Measurements from ENCODE around the gene AVPR2.

AVPR2 gene

DNA sequence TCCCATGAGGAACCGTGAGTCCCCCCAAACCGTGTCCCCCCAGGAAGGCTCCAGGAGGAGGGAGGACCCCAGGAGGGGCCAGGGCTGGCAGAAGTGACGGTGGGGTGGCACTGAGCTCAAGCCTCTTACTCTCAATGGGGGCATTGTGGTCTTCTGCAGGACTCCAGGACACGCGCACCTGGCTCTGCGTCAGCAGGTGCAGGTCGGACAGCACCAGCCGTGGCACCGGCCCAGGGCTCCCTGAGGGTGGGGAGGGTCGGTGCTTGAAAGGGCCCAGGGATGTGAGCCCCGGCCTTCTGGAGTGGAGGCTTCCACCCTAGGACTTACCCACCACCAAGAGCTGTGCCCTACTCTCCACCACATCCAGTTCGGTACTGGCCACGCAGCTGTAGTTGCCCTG lies 36.8 kb upstream of the AVPR2 start:
- Histone ChIP-seq H3K4me1 (ENCODE audit: insufficient read depth, low read length) (no peaks in the 10 kb centered on the region), H3K79me2 (ENCODE audit: insufficient read depth, low read length) (no peaks in the 10 kb centered on the region), H3K36me3 (ENCODE audit: insufficient read depth, low read length) (no peaks in the 10 kb centered on the region), H3K27ac (ENCODE audit: low read length) (no peak overlapping the region), H3K9me3 (ENCODE audit: insufficient read depth, low read length, severe bottlenecking) (no peaks in the 10 kb centered on the region), H3K9ac (ENCODE audit: low read depth, low read length) (no peak overlapping the region), H3K4me3 (ENCODE audit: low read depth in 1 of 2, low read length in 2 of 2) (no peak overlapping the region), H2AFZ (ENCODE audit: low read depth, low read length) (no peak overlapping the region), H4K20me1 (ENCODE audit: insufficient read depth, low read length) (no peaks in the 10 kb centered on the region), H3K4me2 (ENCODE audit: insufficient read depth, low read length) (no peak overlapping the region), H3K27me3 (ENCODE audit: insufficient read depth, low read length, poor library complexity) (no peaks in the 10 kb centered on the region)
- ATAC-seq (ENCODE audit: insufficient read depth, low read depth) (no peak), DNase-seq (no peak)
- TF ChIP-seq, protein P1, sequence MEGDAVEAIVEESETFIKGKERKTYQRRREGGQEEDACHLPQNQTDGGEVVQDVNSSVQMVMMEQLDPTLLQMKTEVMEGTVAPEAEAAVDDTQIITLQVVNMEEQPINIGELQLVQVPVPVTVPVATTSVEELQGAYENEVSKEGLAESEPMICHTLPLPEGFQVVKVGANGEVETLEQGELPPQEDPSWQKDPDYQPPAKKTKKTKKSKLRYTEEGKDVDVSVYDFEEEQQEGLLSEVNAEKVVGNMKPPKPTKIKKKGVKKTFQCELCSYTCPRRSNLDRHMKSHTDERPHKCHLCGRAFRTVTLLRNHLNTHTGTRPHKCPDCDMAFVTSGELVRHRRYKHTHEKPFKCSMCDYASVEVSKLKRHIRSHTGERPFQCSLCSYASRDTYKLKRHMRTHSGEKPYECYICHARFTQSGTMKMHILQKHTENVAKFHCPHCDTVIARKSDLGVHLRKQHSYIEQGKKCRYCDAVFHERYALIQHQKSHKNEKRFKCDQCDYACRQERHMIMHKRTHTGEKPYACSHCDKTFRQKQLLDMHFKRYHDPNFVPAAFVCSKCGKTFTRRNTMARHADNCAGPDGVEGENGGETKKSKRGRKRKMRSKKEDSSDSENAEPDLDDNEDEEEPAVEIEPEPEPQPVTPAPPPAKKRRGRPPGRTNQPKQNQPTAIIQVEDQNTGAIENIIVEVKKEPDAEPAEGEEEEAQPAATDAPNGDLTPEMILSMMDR (IDR thresholded peaks at IDR 0.05; ENCODE audit: borderline replicate concordance, extremely low read depth, low read length, poor library complexity, severe bottlenecking) = no peak
- TF ChIP-seq EZH2 (IDR thresholded peaks at IDR 0.05; ENCODE audit: borderline replicate concordance, low read depth, low read length, severe bottlenecking) = no peak

DNA sequence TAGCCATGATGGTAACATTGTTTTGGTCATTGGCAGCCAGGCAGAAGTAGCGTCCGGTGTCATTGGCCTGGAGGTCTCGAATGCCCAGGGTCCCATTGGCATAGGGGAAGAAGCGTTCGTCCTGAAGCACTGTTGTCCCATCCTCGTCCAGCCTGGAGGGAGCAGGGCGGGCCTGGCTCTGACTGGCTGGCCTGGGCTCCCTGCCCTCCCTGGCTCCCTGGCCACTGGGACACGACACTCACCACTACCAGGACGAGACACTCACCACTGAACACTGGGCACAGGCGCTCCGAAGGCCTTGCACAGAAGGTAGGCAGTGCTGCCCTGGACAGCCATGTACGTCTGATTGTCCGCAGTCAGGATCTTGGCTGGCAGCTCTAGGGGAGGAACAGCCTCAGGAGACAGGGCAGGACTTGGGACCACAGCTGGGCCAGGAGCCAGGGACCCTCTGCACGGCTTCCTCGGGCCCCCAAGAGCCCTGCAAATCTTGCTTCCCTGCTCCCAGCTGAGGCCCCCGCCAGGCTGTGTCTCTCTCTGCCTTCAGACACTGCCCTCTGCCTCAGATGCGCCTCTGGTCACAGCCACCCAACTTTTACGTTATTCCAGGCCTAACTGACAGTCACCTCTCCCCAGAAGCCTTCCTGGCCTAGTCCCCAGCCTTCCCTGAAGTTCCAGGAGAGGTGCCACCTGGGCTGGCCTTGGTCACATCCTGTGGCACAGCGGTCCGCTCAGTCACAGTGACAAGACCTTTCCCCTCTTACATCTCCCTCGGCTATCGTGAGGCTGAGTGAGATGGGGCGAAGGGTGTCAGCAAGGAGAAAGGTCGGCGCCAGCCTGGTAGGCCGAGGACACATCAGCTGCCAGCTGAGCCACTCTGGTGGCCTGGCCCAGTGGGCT lies 35.6 kb upstream of the AVPR2 start:
- DNase-seq = no peak
- Histone ChIP-seq H3K36me3 (ENCODE audit: insufficient read depth, low read length) (no peaks in the 10 kb centered on the region), H3K4me1 (ENCODE audit: insufficient read depth, low read length) (no peaks in the 10 kb centered on the region), H4K20me1 (ENCODE audit: insufficient read depth, low read length) (no peaks in the 10 kb centered on the region), H3K9ac (ENCODE audit: low read depth, low read length) (no peak overlapping the region), H3K27ac (ENCODE audit: low read length) (no peak overlapping the region), H3K79me2 (ENCODE audit: insufficient read depth, low read length) (no peaks in the 10 kb centered on the region), H3K4me3 (ENCODE audit: low read depth in 1 of 2, low read length in 2 of 2) (no peak overlapping the region), H3K9me3 (ENCODE audit: insufficient read depth, low read length, severe bottlenecking) (no peaks in the 10 kb centered on the region), H3K4me2 (ENCODE audit: insufficient read depth, low read length) (no peak overlapping the region), H3K27me3 (ENCODE audit: insufficient read depth, low read length, poor library complexity) (no peaks in the 10 kb centered on the region), H2AFZ (ENCODE audit: low read depth, low read length) (no peak overlapping the region)
- no peak for TF ChIP-seq EZH2 (IDR thresholded peaks at IDR 0.05; ENCODE audit: borderline replicate concordance, low read depth, low read length, severe bottlenecking)
- TF ChIP-seq, protein P1 (IDR thresholded peaks at IDR 0.05; ENCODE audit: borderline replicate concordance, extremely low read depth, low read length, poor library complexity, severe bottlenecking) = no peak
- ATAC-seq (ENCODE audit: insufficient read depth, low read depth) = no peak

DNA sequence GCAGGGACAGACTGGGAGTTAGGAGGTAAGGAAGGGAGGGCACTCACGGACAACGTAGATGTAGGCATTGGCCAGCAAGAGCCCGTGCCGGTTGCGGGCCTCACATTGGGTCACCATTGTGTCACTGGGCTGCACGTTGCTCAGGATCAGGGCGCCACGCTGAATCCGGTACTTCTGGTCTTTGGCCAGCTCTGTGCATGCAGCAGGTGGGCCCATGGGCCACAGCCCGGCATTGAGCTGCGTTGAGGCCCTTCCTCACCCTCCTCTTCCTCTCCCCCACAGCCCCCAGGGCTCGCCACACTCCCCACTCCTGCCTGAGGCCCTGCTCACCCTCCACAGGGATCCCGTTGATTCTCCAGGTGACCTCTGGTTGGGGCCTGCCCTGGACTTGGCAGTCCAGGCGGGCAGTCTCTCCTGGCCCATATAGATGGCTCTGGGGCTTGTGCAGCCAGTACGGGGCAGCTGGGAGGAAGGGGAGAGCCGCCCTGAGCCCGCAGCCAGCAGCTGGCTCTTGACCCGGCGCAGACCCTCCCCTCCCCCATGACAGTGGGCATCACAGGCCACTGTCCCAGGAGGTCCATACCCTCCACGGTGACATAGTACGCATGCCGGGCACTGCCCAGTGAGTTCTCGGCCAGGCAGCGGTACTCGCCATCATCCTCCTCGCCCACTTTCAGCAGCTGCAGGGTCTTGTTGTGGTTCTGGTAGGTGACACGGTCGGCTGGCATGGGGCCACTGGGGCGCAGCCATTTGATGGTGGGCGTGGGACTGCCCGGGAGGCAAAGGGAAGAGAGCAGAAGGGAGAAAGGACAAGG lies 34.8 kb upstream of the AVPR2 start:
- H3K9me3 ChIP-seq (ENCODE audit: insufficient read depth, low read length, severe bottlenecking) = no peaks in the 10 kb centered on the region
- H3K9ac ChIP-seq (ENCODE audit: low read depth, low read length) = no peak overlapping the region
- no peaks in the 10 kb centered on the region for H3K4me1 ChIP-seq (ENCODE audit: insufficient read depth, low read length)
- no peaks in the 10 kb centered on the region for H3K27me3 ChIP-seq (ENCODE audit: insufficient read depth, low read length, poor library complexity)
- 0 out of 2 replicates have a peak, but pooled peaks cover under 1% of the 10 kb centered on the region for H4K20me1 ChIP-seq (ENCODE audit: insufficient read depth, low read length)
- H3K79me2 ChIP-seq (ENCODE audit: insufficient read depth, low read length) = no peaks in the 10 kb centered on the region
- H3K4me3 ChIP-seq (ENCODE audit: low read depth in 1 of 2, low read length in 2 of 2) = no peak overlapping the region
- no peak overlapping the region for H3K27ac ChIP-seq (ENCODE audit: low read length)
- H3K36me3 ChIP-seq (ENCODE audit: insufficient read depth, low read length) = no peaks in the 10 kb centered on the region
- TF ChIP-seq, protein P1 (IDR thresholded peaks at IDR 0.05; ENCODE audit: borderline replicate concordance, extremely low read depth, low read length, poor library complexity, severe bottlenecking) = no peak
- TF ChIP-seq EZH2 (IDR thresholded peaks at IDR 0.05; ENCODE audit: borderline replicate concordance, low read depth, low read length, severe bottlenecking) = no peak
- ATAC-seq (ENCODE audit: insufficient read depth, low read depth) = no peak
- DNase-seq = no peak
- H3K4me2 ChIP-seq (ENCODE audit: insufficient read depth, low read length) = no peak overlapping the region
- H2AFZ ChIP-seq (ENCODE audit: low read depth, low read length) = no peak overlapping the region

Measured in DND-41 (cell line).